GM12878 (cell line): ENCODE data around the gene ITPR2. TPM values are rescaled to one million over a fixed set of nuclear protein-coding genes. Genes with fewer than 3 reads are reported as not detected.

Experiments
- ATAC-seq: fragments of 200-7000 bp; cut with Tn5 transposase; 3 replicates; pipeline ENCODE4 v1.9.1; 2020; ENCODE audit warnings: mild to moderate bottlenecking, moderate library complexity
- BruUV-seq: library from RNA; stranded (reverse); fragments of 400-500 nt; replicated peaks from 2 replicates; lab custom pipeline; 2021; lab: Mats Ljungman, UMichigan
- CTCF ChIA-PET: fragments of 300-600 bp; sonication (Branson Sonifier 250); formaldehyde crosslinking; extraction: SDS; loops from one replicate; lab custom pipeline; 2021; ENCODE audit warnings: inconsistent platforms; lab: Yijun Ruan, JAX
- POLR2A ChIA-PET: fragments of 350-600 bp; formaldehyde crosslinking; extraction: SDS; loops from one replicate; lab custom pipeline; 2021; ENCODE audit warnings: inconsistent platforms; lab: Charles Lee
- RAD21 ChIA-PET: fragments of 300-600 bp; sonication (Branson Sonifier 250); formaldehyde crosslinking; loops from one replicate; lab custom pipeline; 2023; ENCODE audit warnings: antibody characterized with exemption; ENCODE audit not compliant: unreplicated experiment; lab: Charles Lee
- SMC1A ChIA-PET: fragments of 300-600 bp; sonication (Branson Sonifier 250); formaldehyde crosslinking; loops from one replicate; lab custom pipeline; 2023; ENCODE audit not compliant: unreplicated experiment, uncharacterized antibody; lab: Charles Lee
- DNase-seq: peaks from one replicate; pipeline ENCODE4 v3.0.0-alpha.2; 2011; ENCODE audit warnings: low read depth, low spot score
- FAIRE-seq: peaks from 3 replicates; lab custom pipeline; 2011; peaks lifted over from hg19 to GRCh38; lab: Jason Lieb, UNC
- H2AFZ ChIP-seq: 2 replicates; pipeline ENCODE4 v1.6.0; 2011; ENCODE audit warnings: low read depth, low read length, control low read depth; ENCODE audit not compliant: control insufficient read depth
- H3K27ac ChIP-seq: 2 replicates; pipeline ENCODE4 v1.5.1; 2011; ENCODE audit warnings: control low read depth; ENCODE audit not compliant: control insufficient read depth, insufficient read depth
- H3K27me3 ChIP-seq, 2 experiments: replicated peaks in 1 of 2; 2 replicates each; pipeline versions ENCODE4 v1.6.0 to v1.6.1; 2011; ENCODE audit warnings: low read length in 1 of 2; ENCODE audit not compliant: control insufficient read depth in 2 of 2, insufficient read depth in 2 of 2
- H3K36me3 ChIP-seq, 2 experiments: 2 replicates each; pipeline ENCODE4 v1.5.1; 2011; ENCODE audit warnings: low read length in 1 of 2; ENCODE audit not compliant: control insufficient read depth in 2 of 2, insufficient read depth in 2 of 2
- H3K4me1 ChIP-seq: 2 replicates; pipeline ENCODE4 v1.6.1; 2011; ENCODE audit warnings: mild to moderate bottlenecking, low read length, moderate library complexity, mixed read lengths; ENCODE audit not compliant: control insufficient read depth, insufficient read depth
- H3K4me2 ChIP-seq: 2 replicates; pipeline ENCODE4 v1.6.0; 2011; ENCODE audit warnings: control low read depth; ENCODE audit not compliant: control insufficient read depth, insufficient read depth
- H3K4me3 ChIP-seq: fragments of 200-600 bp; sonication (generic); 2 replicates; pipeline ENCODE4 v1.5.1; 2016
- H3K79me2 ChIP-seq: 2 replicates; pipeline ENCODE4 v1.6.0; 2011; ENCODE audit warnings: low read length; ENCODE audit not compliant: control insufficient read depth, insufficient read depth
- H3K9ac ChIP-seq: 2 replicates; pipeline ENCODE4 v1.8.0; 2011; ENCODE audit warnings: low read length, control low read depth, mixed read lengths; ENCODE audit not compliant: control insufficient read depth, insufficient read depth
- H3K9me3 ChIP-seq: replicated peaks from 3 replicates; pipeline ENCODE4 v1.5.1; 2011; ENCODE audit warnings: mild to moderate bottlenecking, low read length; ENCODE audit not compliant: control insufficient read depth, insufficient read depth
- H4K20me1 ChIP-seq: 2 replicates; pipeline ENCODE4 v1.6.0; 2011; ENCODE audit not compliant: control insufficient read depth, insufficient read depth
- CHD4 ChIP-seq: fragments of 200-600 bp; sonication (generic); IDR thresholded peaks from 2 replicates; pipeline ENCODE4 v1.6.1; 2016; ENCODE audit warnings: mild to moderate bottlenecking
- HDAC2 ChIP-seq: fragments of 200-600 bp; sonication (generic); IDR thresholded peaks from 2 replicates; pipeline ENCODE4 v1.6.1; 2017
- IRF3 ChIP-seq: fragments of 450-650 bp; IDR thresholded peaks from 2 replicates; pipeline ENCODE4 v1.6.1; 2014; ENCODE audit warnings: mild to moderate bottlenecking
- LARP7 ChIP-seq: fragments of 450-650 bp; IDR thresholded peaks from 2 replicates; pipeline ENCODE4 v1.6.1; 2017; ENCODE audit warnings: mild to moderate bottlenecking
- POLR2AphosphoS5 ChIP-seq: IDR thresholded peaks from 2 replicates; pipeline ENCODE4 v1.6.1; 2011; ENCODE audit warnings: mild to moderate bottlenecking, low read length, inconsistent platforms
- WGBS: methylation state at CpG from one replicate; pipeline ENCODE4 v1.1.6; 2016; ENCODE audit warnings: low lambda C conversion rate; ENCODE audit not compliant: insufficient replicate concordance, insufficient coverage; ENCODE audit errors: missing lambda C conversion rate; 5-methylcytosine and 5-hydroxymethylcytosine counted together
- in situ Hi-C: fragments of 300-500 bp; cut with MboI; formaldehyde crosslinking; loops from 9 replicates; pipeline ENCODE4 v1.14.3; 2018; ENCODE audit warnings: mixed read lengths
- intact Hi-C: fragments of 100-400 bp; cut with micrococcal nuclease; formaldehyde crosslinking; loops from one replicate; pipeline ENCODE4 v1.14.2; 2022; ENCODE audit not compliant: unreplicated experiment
- polyA plus RNA-seq, 11 experiments: library from polyadenylated mRNA; depleted of rRNA in 4 of 11; unstranded in 6 of 11; stranded (reverse) in 5 of 11; fragments of >200 nt; fragmentation: Nextera tagmentation in 4 of 11; fragmentation: Illumina TruSeq in 1 of 11; extraction: Ambion mirVana in 4 of 11; extraction: Trizol in 1 of 11; gene quantifications; 1 replicate in 1 of 11; 2 replicates in 10 of 11; pipeline versions ENCODE4 v1.2.1 to v1.2.3, GENCODE V29; 2011 to 2016; ENCODE audit warnings: inconsistent platforms in 2 of 11, missing spikeins in 2 of 11, low read depth in 1 of 11
- total RNA-seq, 4 experiments: library from RNA; depleted of rRNA in 3 of 4; stranded (reverse); fragments of >200 nt in 3 of 4; fragmentation: Illumina TruSeq in 1 of 4; extraction: Trizol in 1 of 4; gene quantifications; 2 replicates each; pipeline versions ENCODE4 v1.2.1 to v1.2.3, GENCODE V29; 2013 to 2021
- TF ChIP-seq, protein P1 (sequence below): fragments of 450-650 bp; IDR thresholded peaks from 2 replicates; pipeline ENCODE4 v1.6.1; 2017; ENCODE audit warnings: mild to moderate bottlenecking, low read depth, inconsistent platforms; ENCODE audit not compliant: poor library complexity, severe bottlenecking

Gene ITPR2
- total and polyA plus RNA-seq, 10 of the 15 experiments (the other 5 are each of a cell fraction or from before 2014, with no cell fraction given), result 7.5 to 76.2 (median 47.1) TPM

GRCh38 chr12:26403601-26404000 lies 429.4 kb downstream of the ITPR2 start:
- peaks cover 0 to 15% of the 10 kb centered on the region in 2 experiments; a peak in 3 of 4 replicates for H3K36me3 ChIP-seq
- DNase-seq (no peak), FAIRE-seq (no peak), ATAC-seq (no peak)
- TF ChIP-seq, protein P1, sequence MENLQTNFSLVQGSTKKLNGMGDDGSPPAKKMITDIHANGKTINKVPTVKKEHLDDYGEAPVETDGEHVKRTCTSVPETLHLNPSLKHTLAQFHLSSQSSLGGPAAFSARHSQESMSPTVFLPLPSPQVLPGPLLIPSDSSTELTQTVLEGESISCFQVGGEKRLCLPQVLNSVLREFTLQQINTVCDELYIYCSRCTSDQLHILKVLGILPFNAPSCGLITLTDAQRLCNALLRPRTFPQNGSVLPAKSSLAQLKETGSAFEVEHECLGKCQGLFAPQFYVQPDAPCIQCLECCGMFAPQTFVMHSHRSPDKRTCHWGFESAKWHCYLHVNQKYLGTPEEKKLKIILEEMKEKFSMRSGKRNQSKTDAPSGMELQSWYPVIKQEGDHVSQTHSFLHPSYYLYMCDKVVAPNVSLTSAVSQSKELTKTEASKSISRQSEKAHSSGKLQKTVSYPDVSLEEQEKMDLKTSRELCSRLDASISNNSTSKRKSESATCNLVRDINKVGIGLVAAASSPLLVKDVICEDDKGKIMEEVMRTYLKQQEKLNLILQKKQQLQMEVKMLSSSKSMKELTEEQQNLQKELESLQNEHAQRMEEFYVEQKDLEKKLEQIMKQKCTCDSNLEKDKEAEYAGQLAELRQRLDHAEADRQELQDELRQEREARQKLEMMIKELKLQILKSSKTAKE, result no peak
- no peak for TF ChIP-seq LARP7
- no peak for TF ChIP-seq POLR2AphosphoS5
- TF ChIP-seq IRF3, result no peak
- TF ChIP-seq CHD4, result no peak
- TF ChIP-seq HDAC2, result no peak
- H3K4me2 ChIP-seq, result no peak overlapping the region
- no peaks in the 10 kb centered on the region for H3K9me3 ChIP-seq
- no peak overlapping the region for H3K4me3 ChIP-seq
- RAD21 ChIA-PET, result no interaction called here
- no peaks in the 10 kb centered on the region for H4K20me1 ChIP-seq
- H2AFZ ChIP-seq, result no peak overlapping the region
- no peaks in the 10 kb centered on the region for H3K4me1 ChIP-seq
- POLR2A ChIA-PET, result interaction anchor here (1.0 kb wide), 1 partner anchor 12 kb away, joined by 5 read pairs; no protein-coding TSS in a partner anchor
- CTCF ChIA-PET, result interaction anchor here (1.2 kb wide), 1 partner anchor 288 kb away, joined by 3 read pairs; no protein-coding TSS in a partner anchor
- 83% methylated on average over 5 of the region's 5 CpGs for WGBS
- no peak overlapping the region for H3K27ac ChIP-seq
- intact Hi-C loops (no loop called here), in situ Hi-C loops (no loop called here)
- H3K27me3 ChIP-seq, result no peaks in the 10 kb centered on the region
- no peaks in the 10 kb centered on the region for H3K79me2 ChIP-seq
- BruUV-seq, result no TSS peak
- SMC1A ChIA-PET, result interaction anchor here (0.6 kb wide), 1 partner anchor 259 kb away, joined by 3 read pairs; no protein-coding TSS in a partner anchor
- no peak overlapping the region for H3K9ac ChIP-seq
